ACC112 (cell line): ENCODE data around the gene ADCY3.

Source experiments
- H2AFZ ChIP-seq: fragments of 200-600 bp; sonication (generic); one replicate; pipeline ENCODE4 v1.6.0; 2017; ENCODE audit warnings: antibody characterized with exemption, low read length; ENCODE audit not compliant: unreplicated experiment
- H3K27ac ChIP-seq: fragments of 200-600 bp; sonication (generic); 2 replicates; pipeline ENCODE4 v1.5.1; 2014; ENCODE audit warnings: low read depth, mild to moderate bottlenecking, antibody characterized with exemption, low read length, moderate library complexity
- H3K27me3 ChIP-seq: fragments of 200-600 bp; sonication (generic); 2 replicates; pipeline ENCODE4 v1.6.1; 2014; ENCODE audit warnings: mild to moderate bottlenecking, antibody characterized with exemption, low read length, moderate library complexity, mixed read lengths; ENCODE audit not compliant: insufficient read depth
- H3K36me3 ChIP-seq: fragments of 200-600 bp; sonication (generic); 2 replicates; pipeline ENCODE4 v1.6.1; 2016; ENCODE audit warnings: mild to moderate bottlenecking, antibody characterized with exemption, low read length, moderate library complexity, mixed read lengths; ENCODE audit not compliant: insufficient read depth
- H3K4me1 ChIP-seq: fragments of 200-600 bp; sonication (generic); one replicate; pipeline ENCODE4 v1.6.1; 2016; ENCODE audit warnings: low read length, mixed read lengths; ENCODE audit not compliant: insufficient read depth, unreplicated experiment, control insufficient read depth
- H3K4me3 ChIP-seq: fragments of 200-600 bp; sonication (generic); 2 replicates; pipeline ENCODE4 v1.5.1; 2014; ENCODE audit warnings: mild to moderate bottlenecking, low read depth, low read length
- H3K79me2 ChIP-seq: fragments of 200-600 bp; sonication (generic); one replicate; pipeline ENCODE4 v1.6.0; 2016; ENCODE audit warnings: low read length; ENCODE audit not compliant: control insufficient read depth, unreplicated experiment, insufficient read depth

Gene ADCY3

DNA sequence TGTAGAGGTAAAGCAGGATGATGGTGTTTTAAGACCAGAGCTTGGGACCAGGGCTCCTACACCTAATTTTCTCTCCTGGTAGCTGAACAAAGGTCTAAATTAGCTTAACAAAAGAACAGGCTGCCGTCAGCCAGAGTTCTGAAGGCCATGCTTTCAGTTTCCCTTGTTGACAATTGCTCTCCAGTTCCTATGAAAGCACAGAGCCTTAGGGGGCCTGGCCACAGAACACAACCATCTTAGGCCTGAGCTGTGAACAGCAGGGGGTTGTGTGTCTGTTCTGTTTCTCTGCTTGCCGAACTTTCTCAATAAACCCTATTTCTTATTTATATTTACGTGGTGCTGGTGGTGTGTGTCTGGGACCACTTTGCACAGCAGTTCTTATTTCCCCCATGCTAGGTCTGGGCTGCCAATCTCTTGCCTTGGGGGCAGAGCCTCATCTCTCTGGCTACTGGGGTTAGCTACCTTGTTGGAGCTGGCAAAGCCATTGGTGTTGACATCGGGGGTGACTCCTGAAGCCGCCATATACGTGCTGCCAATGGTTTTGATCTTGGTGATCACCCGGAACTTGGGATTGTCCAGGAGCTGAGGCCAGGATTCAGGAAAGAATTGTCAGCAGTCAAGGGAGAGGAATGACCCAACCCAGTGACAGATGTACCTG, 97.9 kb downstream of the ADCY3 start:
- Histone ChIP-seq H3K27ac (no peak overlapping the region), H3K4me3 (no peak overlapping the region), H3K27me3 (no peaks in the 10 kb centered on the region)

DNA sequence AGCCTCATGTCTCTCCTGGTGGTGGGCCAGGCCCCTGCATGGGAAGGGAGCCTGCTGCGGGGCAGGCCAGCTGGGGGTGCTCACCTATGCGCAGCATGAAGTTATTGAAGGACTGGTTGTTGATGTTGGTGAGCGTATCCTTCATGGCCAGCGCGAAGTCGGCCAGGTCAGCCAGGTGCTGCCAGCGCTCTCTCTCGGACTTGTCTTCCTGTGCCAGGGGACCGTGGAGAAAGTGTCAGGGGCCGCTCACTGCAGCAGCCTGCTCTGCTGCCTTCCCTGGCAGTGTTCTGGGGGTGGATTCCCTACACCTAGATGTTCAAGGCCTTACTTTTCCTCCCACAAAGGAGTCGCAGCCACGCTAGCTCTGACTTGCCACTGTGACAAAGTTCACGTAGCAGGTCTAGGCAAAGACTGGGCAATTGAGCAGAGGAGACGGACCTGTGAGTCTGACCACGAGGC, 98.6 kb downstream of the ADCY3 start:
- H3K4me3 ChIP-seq: no peak overlapping the region
- no peak overlapping the region for H3K27ac ChIP-seq
- peaks cover 21% of the 10 kb centered on the region; the same call in 1 of the 2 replicates for H3K36me3 ChIP-seq
- H3K79me2 ChIP-seq: peaks cover 3% of the 10 kb centered on the region
- no peaks in the 10 kb centered on the region for H3K27me3 ChIP-seq
- H2AFZ ChIP-seq: no peak overlapping the region
- peaks cover 26% of the 10 kb centered on the region for H3K4me1 ChIP-seq

More for the DNA sequence above, 97.9 kb downstream of the ADCY3 start:
- Histone ChIP-seq H3K4me1 (peaks cover 26% of the 10 kb centered on the region), H3K79me2 (no peaks in the 10 kb centered on the region), H2AFZ (no peak overlapping the region), H3K36me3 (peaks cover 21% of the 10 kb centered on the region; the same call in 1 of the 2 replicates)

- Histone ChIP-seq H3K36me3 (peaks cover 25% of the 10 kb centered on the region), H2AFZ (no peak overlapping the region), H3K4me1 (peaks cover 22% of the 10 kb centered on the region), H3K27ac (no peak overlapping the region), H3K4me3 (no peak overlapping the region), H3K79me2 (peaks cover 9% of the 10 kb centered on the region), H3K27me3 (no peaks in the 10 kb centered on the region)
Measured at GRCh38 chr2:24820598-24821432, 99.2 kb downstream of the ADCY3 start.

GRCh38 chr2:24820175-24820513, 99.9 kb downstream of the ADCY3 start:
- H3K4me3 ChIP-seq: no peak overlapping the region
- no peaks in the 10 kb centered on the region for H3K27me3 ChIP-seq
- H2AFZ ChIP-seq: no peak overlapping the region
- H3K79me2 ChIP-seq: peaks cover 14% of the 10 kb centered on the region
- no peak overlapping the region for H3K27ac ChIP-seq
- H3K4me1 ChIP-seq: peaks cover 27% of the 10 kb centered on the region
- peaks cover 31% of the 10 kb centered on the region for H3K36me3 ChIP-seq

GRCh38 chr2:24819442-24820174, 100.4 kb downstream of the ADCY3 start:
- H3K79me2 ChIP-seq: peaks cover 17% of the 10 kb centered on the region
- no peak overlapping the region for H3K4me3 ChIP-seq
- H3K4me1 ChIP-seq: peaks cover 28% of the 10 kb centered on the region
- H3K27ac ChIP-seq: peak overlapping the region; percentile 80
- no peaks in the 10 kb centered on the region for H3K27me3 ChIP-seq
- H2AFZ ChIP-seq: no peak overlapping the region
- peaks cover 32% of the 10 kb centered on the region for H3K36me3 ChIP-seq

GRCh38 chr2:24818721-24819167, 101.3 kb downstream of the ADCY3 start:
- H3K79me2 ChIP-seq: peaks cover 26% of the 10 kb centered on the region
- peaks cover 28% of the 10 kb centered on the region for H3K4me1 ChIP-seq
- H3K4me3 ChIP-seq: no peak overlapping the region
- no peaks in the 10 kb centered on the region for H3K27me3 ChIP-seq
- peaks cover 37% of the 10 kb centered on the region for H3K36me3 ChIP-seq
- H2AFZ ChIP-seq: no peak overlapping the region
- H3K27ac ChIP-seq: peak overlapping the region; percentile 80

GRCh38 chr2:24816884-24817283, 103.2 kb downstream of the ADCY3 start:
- Histone ChIP-seq H3K27ac (peak overlapping the region; percentile 80), H3K79me2 (peaks cover 43% of the 10 kb centered on the region), H3K4me1 (peaks cover 28% of the 10 kb centered on the region), H3K4me3 (no peak overlapping the region), H3K36me3 (peaks cover 37% of the 10 kb centered on the region), H2AFZ (no peak overlapping the region), H3K27me3 (no peaks in the 10 kb centered on the region)

- no peak overlapping the region for H3K4me3 ChIP-seq
- no peaks in the 10 kb centered on the region for H3K27me3 ChIP-seq
- peak overlapping the region; percentile 80 for H3K27ac ChIP-seq
- H2AFZ ChIP-seq: no peak overlapping the region
- peaks cover 28% of the 10 kb centered on the region for H3K4me1 ChIP-seq
- peaks cover 46% of the 10 kb centered on the region for H3K79me2 ChIP-seq
- H3K36me3 ChIP-seq: peaks cover 37% of the 10 kb centered on the region
Measured at GRCh38 chr2:24816404-24816803, 103.6 kb downstream of the ADCY3 start.

GRCh38 chr2:24815171-24815570, 104.9 kb downstream of the ADCY3 start:
- H3K4me1 ChIP-seq: peaks cover 28% of the 10 kb centered on the region
- 0 out of 2 replicates have a peak overlapping the region, but pooled peaks have one; percentile 7 for H3K27ac ChIP-seq
- peaks cover 53% of the 10 kb centered on the region for H3K79me2 ChIP-seq
- no peaks in the 10 kb centered on the region for H3K27me3 ChIP-seq
- H3K36me3 ChIP-seq: peaks cover 29% of the 10 kb centered on the region
- H2AFZ ChIP-seq: no peak overlapping the region
- no peak overlapping the region for H3K4me3 ChIP-seq

- Histone ChIP-seq H2AFZ (no peak overlapping the region), H3K36me3 (peaks cover 25% of the 10 kb centered on the region), H3K27me3 (no peaks in the 10 kb centered on the region), H3K4me3 (no peak overlapping the region), H3K27ac (no peak overlapping the region), H3K79me2 (peaks cover 60% of the 10 kb centered on the region), H3K4me1 (peaks cover 34% of the 10 kb centered on the region)
Measured at GRCh38 chr2:24814516-24814915, 105.5 kb downstream of the ADCY3 start.
